ENCODE measurements around the gene PRKD2.

The PRKD2 gene

DNA sequence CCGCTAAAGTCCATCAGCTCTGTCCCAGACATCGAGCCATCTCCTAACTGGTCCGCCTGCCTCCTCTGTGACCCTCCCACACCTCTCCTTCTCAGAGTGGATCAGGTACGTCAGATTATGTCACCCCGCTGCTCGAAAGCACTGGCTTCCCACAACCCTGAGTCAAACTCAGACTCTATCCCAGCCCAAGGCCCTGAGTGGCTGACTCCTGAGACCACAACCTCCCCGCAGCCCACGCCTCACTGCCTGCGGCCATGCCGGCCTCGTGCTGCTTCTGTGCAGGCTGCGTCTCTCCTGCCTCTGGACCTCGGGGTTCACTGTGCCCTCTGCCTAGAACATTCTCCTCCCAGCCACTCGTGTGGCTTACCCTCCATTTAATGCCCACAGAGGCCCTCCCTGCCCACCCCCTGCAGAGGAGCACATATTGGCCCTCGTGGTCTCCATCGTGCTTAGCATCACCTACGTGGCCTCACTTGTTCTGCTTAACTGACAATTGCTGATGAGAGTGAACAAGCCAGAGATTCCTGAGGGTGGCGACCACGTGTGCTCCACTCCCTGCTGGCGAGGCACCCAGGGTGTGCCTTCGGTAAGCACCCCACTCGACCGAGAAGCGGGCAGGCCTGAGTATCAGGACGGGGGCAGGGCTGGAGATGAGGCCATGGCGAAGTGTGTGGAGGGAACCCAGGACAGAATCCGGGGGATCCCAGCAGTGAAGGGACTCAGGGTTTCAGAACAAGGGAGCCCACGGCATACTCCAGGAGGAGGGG, 15.4 kb upstream of the PRKD2 start:
- Histone ChIP-seq H3K4me3 (ENCODE audit: low read depth in 1 of 2, low read length in 2 of 2) (no peak overlapping the region), H3K79me2 (ENCODE audit: insufficient read depth, low read length) (peaks cover 78% of the 10 kb centered on the region), H3K9ac (ENCODE audit: low read depth, low read length) (no peak overlapping the region), H3K4me2 (ENCODE audit: insufficient read depth, low read length) (no peak overlapping the region), H3K27ac (ENCODE audit: low read length) (no peak overlapping the region), H3K9me3 (ENCODE audit: insufficient read depth, low read length, severe bottlenecking) (no peaks in the 10 kb centered on the region), H2AFZ (ENCODE audit: low read depth, low read length) (no peak overlapping the region), H3K4me1 (ENCODE audit: insufficient read depth, low read length) (no peaks in the 10 kb centered on the region), H4K20me1 (ENCODE audit: insufficient read depth, low read length) (peaks cover 78% of the 10 kb centered on the region), H3K27me3 (ENCODE audit: insufficient read depth, low read length, poor library complexity) (no peaks in the 10 kb centered on the region), H3K36me3 (ENCODE audit: insufficient read depth, low read length) (peaks cover 89% of the 10 kb centered on the region)
- ATAC-seq (ENCODE audit: insufficient read depth, low read depth) (no peak), DNase-seq (no peak)
- TF ChIP-seq, protein P1, sequence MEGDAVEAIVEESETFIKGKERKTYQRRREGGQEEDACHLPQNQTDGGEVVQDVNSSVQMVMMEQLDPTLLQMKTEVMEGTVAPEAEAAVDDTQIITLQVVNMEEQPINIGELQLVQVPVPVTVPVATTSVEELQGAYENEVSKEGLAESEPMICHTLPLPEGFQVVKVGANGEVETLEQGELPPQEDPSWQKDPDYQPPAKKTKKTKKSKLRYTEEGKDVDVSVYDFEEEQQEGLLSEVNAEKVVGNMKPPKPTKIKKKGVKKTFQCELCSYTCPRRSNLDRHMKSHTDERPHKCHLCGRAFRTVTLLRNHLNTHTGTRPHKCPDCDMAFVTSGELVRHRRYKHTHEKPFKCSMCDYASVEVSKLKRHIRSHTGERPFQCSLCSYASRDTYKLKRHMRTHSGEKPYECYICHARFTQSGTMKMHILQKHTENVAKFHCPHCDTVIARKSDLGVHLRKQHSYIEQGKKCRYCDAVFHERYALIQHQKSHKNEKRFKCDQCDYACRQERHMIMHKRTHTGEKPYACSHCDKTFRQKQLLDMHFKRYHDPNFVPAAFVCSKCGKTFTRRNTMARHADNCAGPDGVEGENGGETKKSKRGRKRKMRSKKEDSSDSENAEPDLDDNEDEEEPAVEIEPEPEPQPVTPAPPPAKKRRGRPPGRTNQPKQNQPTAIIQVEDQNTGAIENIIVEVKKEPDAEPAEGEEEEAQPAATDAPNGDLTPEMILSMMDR (IDR thresholded peaks at IDR 0.05; ENCODE audit: borderline replicate concordance, extremely low read depth, low read length, poor library complexity, severe bottlenecking): no peak
- TF ChIP-seq EZH2 (IDR thresholded peaks at IDR 0.05; ENCODE audit: borderline replicate concordance, low read depth, low read length, severe bottlenecking): no peak

- Histone ChIP-seq H3K4me3 (ENCODE audit: low read depth in 1 of 2, low read length in 2 of 2) (no peak overlapping the region), H4K20me1 (ENCODE audit: insufficient read depth, low read length) (peaks cover 77% of the 10 kb centered on the region), H3K36me3 (ENCODE audit: insufficient read depth, low read length) (peaks cover 89% of the 10 kb centered on the region), H3K27ac (ENCODE audit: low read length) (no peak overlapping the region), H3K9ac (ENCODE audit: low read depth, low read length) (no peak overlapping the region), H3K9me3 (ENCODE audit: insufficient read depth, low read length, severe bottlenecking) (no peaks in the 10 kb centered on the region), H3K4me1 (ENCODE audit: insufficient read depth, low read length) (no peaks in the 10 kb centered on the region), H3K27me3 (ENCODE audit: insufficient read depth, low read length, poor library complexity) (no peaks in the 10 kb centered on the region), H3K4me2 (ENCODE audit: insufficient read depth, low read length) (no peak overlapping the region), H3K79me2 (ENCODE audit: insufficient read depth, low read length) (peaks cover 74% of the 10 kb centered on the region), H2AFZ (ENCODE audit: low read depth, low read length) (no peak overlapping the region)
- DNase-seq (no peak), ATAC-seq (ENCODE audit: insufficient read depth, low read depth) (no peak)
- no peak for TF ChIP-seq EZH2 (IDR thresholded peaks at IDR 0.05; ENCODE audit: borderline replicate concordance, low read depth, low read length, severe bottlenecking)
- TF ChIP-seq, protein P1 (IDR thresholded peaks at IDR 0.05; ENCODE audit: borderline replicate concordance, extremely low read depth, low read length, poor library complexity, severe bottlenecking): no peak
Observed at GRCh38 chr19:46731584-46731983, 14.7 kb upstream of the PRKD2 start.

- no peak overlapping the region for H2AFZ ChIP-seq (ENCODE audit: low read depth, low read length)
Observed at GRCh38 chr19:46731007-46731501, 14.1 kb upstream of the PRKD2 start.

More at GRCh38 chr19:46731007-46731501, 14.1 kb upstream of the PRKD2 start:
- DNase-seq (no peak), ATAC-seq (ENCODE audit: insufficient read depth, low read depth) (no peak)
- Histone ChIP-seq H4K20me1 (ENCODE audit: insufficient read depth, low read length) (peaks cover 80% of the 10 kb centered on the region), H3K9me3 (ENCODE audit: insufficient read depth, low read length, severe bottlenecking) (no peaks in the 10 kb centered on the region), H3K4me1 (ENCODE audit: insufficient read depth, low read length) (no peaks in the 10 kb centered on the region), H3K4me3 (ENCODE audit: low read depth in 1 of 2, low read length in 2 of 2) (no peak overlapping the region), H3K27me3 (ENCODE audit: insufficient read depth, low read length, poor library complexity) (no peaks in the 10 kb centered on the region), H3K9ac (ENCODE audit: low read depth, low read length) (no peak overlapping the region), H3K27ac (ENCODE audit: low read length) (no peak overlapping the region), H3K36me3 (ENCODE audit: insufficient read depth, low read length) (peaks cover 92% of the 10 kb centered on the region), H3K79me2 (ENCODE audit: insufficient read depth, low read length) (peaks cover 70% of the 10 kb centered on the region), H3K4me2 (ENCODE audit: insufficient read depth, low read length) (no peak overlapping the region)
- TF ChIP-seq, protein P1 (IDR thresholded peaks at IDR 0.05; ENCODE audit: borderline replicate concordance, extremely low read depth, low read length, poor library complexity, severe bottlenecking): no peak
- TF ChIP-seq EZH2 (IDR thresholded peaks at IDR 0.05; ENCODE audit: borderline replicate concordance, low read depth, low read length, severe bottlenecking): no peak

Data from DND-41 (cell line).